SK-N-SH (cell line): ENCODE data around the gene C10orf90. TPM values are rescaled to one million over a fixed set of nuclear protein-coding genes. Genes with fewer than 3 reads are reported as not detected.

Experiments used
- CTCF ChIA-PET: fragments of 300-600, 350-600 bp; formaldehyde crosslinking; extraction: SDS; loops from one replicate; lab custom pipeline; 2021; lab: Yijun Ruan, JAX
- POLR2A ChIA-PET: fragments of 350-600 bp; sonication (Branson Sonifier 250); formaldehyde crosslinking; extraction: SDS; loops from one replicate; lab custom pipeline; 2020; ENCODE audit warnings: antibody characterized with exemption, inconsistent platforms; lab: Yijun Ruan, JAX
- DNase-seq: peaks from one replicate; pipeline ENCODE4 v3.0.0; 2012
- H2AFZ ChIP-seq: fragments of 200-600 bp; sonication (generic); 2 replicates; pipeline ENCODE4 v1.8.1; 2016; ENCODE audit warnings: antibody characterized with exemption, mild to moderate bottlenecking, low read depth
- H3F3A ChIP-seq: fragments of 200-600 bp; sonication (generic); replicated peaks from 2 replicates; pipeline ENCODE3; 2016; ENCODE audit warnings: antibody characterized with exemption, mild to moderate bottlenecking; ENCODE audit not compliant: insufficient read depth
- H3K27ac ChIP-seq, 2 experiments: fragments of 200-500 bp in 1 of 2; fragments of 200-600 bp in 1 of 2; sonication (Bioruptor generic) in 1 of 2; sonication (generic), shearing (Covaris generic) in 1 of 2; 2 replicates each; pipeline versions ENCODE4 v1.5.1 to v1.6.1; 2014 to 2016; ENCODE audit warnings: low read depth in 2 of 2, inconsistent platforms in 1 of 2, low read length in 1 of 2, mild to moderate bottlenecking in 1 of 2, mixed read lengths in 1 of 2
- H3K27me3 ChIP-seq: fragments of 200-600 bp; sonication (generic), shearing (Covaris generic); 2 replicates; pipeline ENCODE4 v1.6.1; 2016; ENCODE audit warnings: mixed run types; ENCODE audit not compliant: insufficient read depth
- H3K36me3 ChIP-seq, 2 experiments: fragments of 200-500 bp in 1 of 2; fragments of 200-600 bp in 1 of 2; sonication (Bioruptor generic) in 1 of 2; sonication (generic) in 1 of 2; replicated peaks in 1 of 2; 2 replicates each; pipeline versions ENCODE3 to v1.5.1; 2014 to 2016; ENCODE audit warnings: low read length in 1 of 2, mild to moderate bottlenecking in 1 of 2; ENCODE audit not compliant: insufficient read depth in 2 of 2, control insufficient read depth in 1 of 2
- H3K4me1 ChIP-seq, 2 experiments: fragments of 200-500 bp in 1 of 2; fragments of 200-600 bp in 1 of 2; sonication (Bioruptor generic) in 1 of 2; sonication (generic), shearing (Covaris generic) in 1 of 2; 2 replicates each; pipeline versions ENCODE4 v1.5.1 to v1.6.1; 2014 to 2016; ENCODE audit warnings: low read depth in 1 of 2, low read length in 1 of 2, mixed run types in 1 of 2; ENCODE audit not compliant: insufficient read depth in 2 of 2, control insufficient read depth in 1 of 2
- H3K4me2 ChIP-seq: fragments of 200-600 bp; sonication (generic), shearing (Covaris generic); 2 replicates; pipeline ENCODE4 v1.6.1; 2017; ENCODE audit warnings: mixed run types
- H3K4me3 ChIP-seq, 2 experiments: fragments of 200-500 bp in 1 of 2; fragments of 200-600 bp in 1 of 2; sonication (Bioruptor generic) in 1 of 2; sonication (generic), shearing (Covaris generic) in 1 of 2; 2 replicates each; pipeline versions ENCODE4 v1.5.1 to v1.8.1; 2014 to 2016; ENCODE audit warnings: low read depth in 2 of 2, inconsistent platforms in 1 of 2, low read length in 1 of 2, mild to moderate bottlenecking in 1 of 2, mixed read lengths in 1 of 2, moderate library complexity in 1 of 2
- H3K79me2 ChIP-seq: fragments of 200-600 bp; sonication (generic); 2 replicates; pipeline ENCODE4 v1.8.1; 2017; ENCODE audit warnings: mild to moderate bottlenecking; ENCODE audit not compliant: insufficient read depth
- H3K9ac ChIP-seq: fragments of 200-600 bp; sonication (generic); 2 replicates; pipeline ENCODE4 v1.6.1; 2017; ENCODE audit warnings: mixed run types
- H3K9me2 ChIP-seq: fragments of 200-600 bp; sonication (generic); 2 replicates; pipeline ENCODE4 v1.6.1; 2017; ENCODE audit warnings: mixed run types
- H3K9me3 ChIP-seq: fragments of 200-600 bp; sonication (generic); 2 replicates; pipeline ENCODE4 v1.6.1; 2017; ENCODE audit warnings: mixed run types, mild to moderate bottlenecking, moderate library complexity
- H4K20me1 ChIP-seq: fragments of 200-600 bp; sonication (generic); 2 replicates; pipeline ENCODE4 v1.6.1; 2017; ENCODE audit warnings: mild to moderate bottlenecking, mixed run types; ENCODE audit not compliant: insufficient read depth
- CHD2 ChIP-seq: fragments of 150-350 bp; IDR thresholded peaks from 2 replicates; pipeline ENCODE4 v1.6.1; 2018; ENCODE audit warnings: low read length; ENCODE audit not compliant: partially characterized antibody
- ELF1 ChIP-seq: IDR thresholded peaks from 2 replicates; pipeline ENCODE4 v1.4.0; 2012
- EZH2phosphoT487 ChIP-seq: fragments of 200-600 bp; sonication (generic); IDR thresholded peaks from 2 replicates; pipeline ENCODE4 v1.6.1; 2017; ENCODE audit warnings: low read depth, mixed run types, mild to moderate bottlenecking, antibody characterized with exemption, moderate library complexity, borderline replicate concordance
- FOXJ3 ChIP-seq: sonication (generic); formaldehyde crosslinking; IDR thresholded peaks from 2 replicates; pipeline ENCODE4 v1.5.1; 2020; ENCODE audit warnings: mild to moderate bottlenecking, missing genetic modification reagents
- FOXM1 ChIP-seq: IDR thresholded peaks from 2 replicates; pipeline ENCODE4 v1.4.0; 2012; ENCODE audit warnings: low read depth, mild to moderate bottlenecking
- GATA2 ChIP-seq: sonication (generic); formaldehyde crosslinking; IDR thresholded peaks from 2 replicates; pipeline ENCODE4 v1.5.0; 2020; ENCODE audit warnings: mild to moderate bottlenecking, missing genetic modification reagents
- IRF3 ChIP-seq: fragments of 150-350 bp; IDR thresholded peaks from 2 replicates; pipeline ENCODE4 v1.6.1; 2016; ENCODE audit warnings: mild to moderate bottlenecking, low read depth, low read length
- JUND ChIP-seq: IDR thresholded peaks from 2 replicates; pipeline ENCODE4 v1.4.0; 2012
- MAX ChIP-seq: IDR thresholded peaks from 2 replicates; pipeline ENCODE4 v1.4.0; 2012; ENCODE audit warnings: low read depth
- MEF2A ChIP-seq: IDR thresholded peaks from 2 replicates; pipeline ENCODE4 v1.4.0; 2012; ENCODE audit warnings: low read depth, borderline replicate concordance
- NFIC ChIP-seq: IDR thresholded peaks from 2 replicates; pipeline ENCODE4 v1.4.0; 2012; ENCODE audit warnings: borderline replicate concordance
- NRF1 ChIP-seq: IDR thresholded peaks from 2 replicates; pipeline ENCODE4 v1.6.1; 2012; ENCODE audit warnings: low read depth, mild to moderate bottlenecking, low read length
- POLR2AphosphoS5 ChIP-seq: IDR thresholded peaks from 2 replicates; pipeline ENCODE4 v1.6.1; 2012; ENCODE audit warnings: low read depth, low read length
- RAD21 ChIP-seq: IDR thresholded peaks from 2 replicates; pipeline ENCODE4 v1.6.1; 2012; ENCODE audit warnings: mild to moderate bottlenecking, low read length
- RCOR1 ChIP-seq: fragments of 150-350 bp; IDR thresholded peaks from 2 replicates; pipeline ENCODE4 v1.6.1; 2017; ENCODE audit warnings: antibody characterized with exemption, low read length
- RFX5 ChIP-seq: IDR thresholded peaks from 2 replicates; pipeline ENCODE4 v1.6.1; 2012; ENCODE audit warnings: mild to moderate bottlenecking, improper control_type of control experiment, low read length
- RXRA ChIP-seq: IDR thresholded peaks from 2 replicates; pipeline ENCODE4 v1.4.0; 2012; ENCODE audit warnings: low read depth, mild to moderate bottlenecking, borderline replicate concordance
- SMC3 ChIP-seq: IDR thresholded peaks from 2 replicates; pipeline ENCODE4 v1.6.1; 2012; ENCODE audit warnings: low read depth, low read length, improper control_type of control experiment
- TAF1 ChIP-seq: IDR thresholded peaks from 2 replicates; pipeline ENCODE4 v1.6.1; 2012; ENCODE audit warnings: low read depth, mild to moderate bottlenecking, low read length, moderate library complexity, borderline replicate concordance
- WGBS: methylation state at CpG from one replicate; pipeline ENCODE4 v1.1.6; 2017; ENCODE audit warnings: low lambda C conversion rate; 5-methylcytosine and 5-hydroxymethylcytosine counted together
- polyA plus RNA-seq, 3 experiments: library from polyadenylated mRNA; depleted of rRNA; stranded (reverse); fragments of >200 nt; gene quantifications; 2 replicates each; pipeline ENCODE4 v1.2.3, GENCODE V29; 2012
- TF ChIP-seq, protein P1 (sequence below): fragments of 150-350 bp; IDR thresholded peaks from 2 replicates; pipeline ENCODE4 v1.6.1; 2017; ENCODE audit warnings: antibody characterized with exemption, low read length, low read depth, borderline replicate concordance
- TF ChIP-seq, protein P2 (sequence below): IDR thresholded peaks from 2 replicates; pipeline ENCODE4; 2012

The C10orf90 gene
- polyA plus RNA-seq, 1 of the 3 experiments (the other 2 are of a cell fraction): 0.21 TPM

DNA sequence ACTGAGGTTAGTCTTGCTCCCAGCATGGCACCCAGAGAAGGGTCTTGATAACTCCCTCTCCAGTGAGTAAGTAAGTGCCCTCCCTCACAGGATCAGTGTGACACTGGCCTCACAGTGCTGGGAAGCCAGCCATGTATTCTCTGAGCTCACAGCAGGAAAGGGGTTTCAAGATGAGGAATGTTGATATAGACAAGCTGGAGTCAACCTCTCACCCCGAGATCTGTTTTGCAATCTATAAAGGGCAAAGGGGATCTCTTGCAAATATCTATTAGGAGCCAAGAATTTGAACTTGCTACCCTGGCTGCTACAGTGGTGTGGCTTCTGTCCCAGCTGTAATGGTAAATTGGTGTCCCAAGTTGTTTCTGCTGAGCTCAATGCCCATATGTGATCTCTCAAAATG lies 212.0 kb downstream of the C10orf90 start (continued):
- TF ChIP-seq, protein P1, sequence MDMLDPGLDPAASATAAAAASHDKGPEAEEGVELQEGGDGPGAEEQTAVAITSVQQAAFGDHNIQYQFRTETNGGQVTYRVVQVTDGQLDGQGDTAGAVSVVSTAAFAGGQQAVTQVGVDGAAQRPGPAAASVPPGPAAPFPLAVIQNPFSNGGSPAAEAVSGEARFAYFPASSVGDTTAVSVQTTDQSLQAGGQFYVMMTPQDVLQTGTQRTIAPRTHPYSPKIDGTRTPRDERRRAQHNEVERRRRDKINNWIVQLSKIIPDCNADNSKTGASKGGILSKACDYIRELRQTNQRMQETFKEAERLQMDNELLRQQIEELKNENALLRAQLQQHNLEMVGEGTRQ: no peak
- no peak for TF ChIP-seq SMC3
- no peak for TF ChIP-seq RFX5
- TF ChIP-seq MEF2A: no peak
- TF ChIP-seq RAD21: no peak
- TF ChIP-seq EZH2phosphoT487: no peak
- TF ChIP-seq RXRA: 0 out of 2 replicates have a peak, but pooled peaks have one; percentile 50
- no peak for TF ChIP-seq GATA2 (CRISPR knock-in tag)
- TF ChIP-seq, protein P2, sequence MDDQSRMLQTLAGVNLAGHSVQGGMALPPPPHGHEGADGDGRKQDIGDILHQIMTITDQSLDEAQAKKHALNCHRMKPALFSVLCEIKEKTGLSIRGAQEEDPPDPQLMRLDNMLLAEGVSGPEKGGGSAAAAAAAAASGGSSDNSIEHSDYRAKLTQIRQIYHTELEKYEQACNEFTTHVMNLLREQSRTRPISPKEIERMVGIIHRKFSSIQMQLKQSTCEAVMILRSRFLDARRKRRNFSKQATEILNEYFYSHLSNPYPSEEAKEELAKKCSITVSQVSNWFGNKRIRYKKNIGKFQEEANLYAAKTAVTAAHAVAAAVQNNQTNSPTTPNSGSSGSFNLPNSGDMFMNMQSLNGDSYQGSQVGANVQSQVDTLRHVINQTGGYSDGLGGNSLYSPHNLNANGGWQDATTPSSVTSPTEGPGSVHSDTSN: no peak

GRCh38 chr10:126456632-126457031 lies 213.9 kb downstream of the C10orf90 start:
- no peaks in the 10 kb centered on the region for H3K36me3 ChIP-seq
- no peaks in the 10 kb centered on the region for H3K9me2 ChIP-seq
- H3K4me2 ChIP-seq: no peak overlapping the region
- WGBS: 94% methylated on average over 5 of the region's 5 CpGs
- H3K4me1 ChIP-seq: peaks cover 0 to 18% of the 10 kb centered on the region in 2 experiments; a peak in 1 of 4 replicates
- no peak overlapping the region for H2AFZ ChIP-seq
- H4K20me1 ChIP-seq: no peaks in the 10 kb centered on the region
- H3K27me3 ChIP-seq: no peaks in the 10 kb centered on the region
- H3K4me3 ChIP-seq: no peak overlapping the region
- H3K9me3 ChIP-seq: no peaks in the 10 kb centered on the region
- H3K27ac ChIP-seq: no peak overlapping the region
- H3F3A ChIP-seq: no peaks in the 10 kb centered on the region
- H3K9ac ChIP-seq: no peak overlapping the region
- H3K79me2 ChIP-seq: no peaks in the 10 kb centered on the region
- ChIA-PET POLR2A (no interaction called here), CTCF (no interaction called here)
- DNase-seq: no peak
- TF ChIP-seq JUND: no peak
- no peak for TF ChIP-seq MAX
- TF ChIP-seq GATA2 (CRISPR knock-in tag): no peak
- no peak for TF ChIP-seq IRF3
- no peak for TF ChIP-seq RAD21
- TF ChIP-seq NFIC: no peak
- TF ChIP-seq ELF1: no peak
- no peak for TF ChIP-seq CHD2
- TF ChIP-seq, protein P1: no peak
- no peak for TF ChIP-seq TAF1
- no peak for TF ChIP-seq FOXJ3 (CRISPR knock-in tag)
- no peak for TF ChIP-seq POLR2AphosphoS5
- TF ChIP-seq FOXM1: no peak
- no peak for TF ChIP-seq RCOR1
- TF ChIP-seq NRF1: no peak
